Activated CD4-positive, alpha-beta T cell treated with anti-CD3 and anti-CD28 coated beads, Interleukin-2, amount 10 ng/mL, durations not matched to agents 7 days and 5 days (primary cell): ENCODE results near the gene SLC9A6. TPM values are rescaled to one million over a fixed set of nuclear protein-coding genes. Genes with fewer than 3 reads are reported as not detected.
A peak's percentile ranks its signal among the peaks of the same experiment; 100 is the strongest.

ENCODE experiments used
- CTCF ChIA-PET: fragments of 350-600 bp; sonication (Branson Sonifier 250); formaldehyde crosslinking; loops from one replicate; lab custom pipeline; 2021; ENCODE audit warnings: antibody characterized with exemption; lab: Charles Lee
- POLR2A ChIA-PET: fragments of 350-600 bp; sonication (Branson Sonifier 250); formaldehyde crosslinking; loops from one replicate; lab custom pipeline; 2021; ENCODE audit warnings: antibody characterized with exemption; lab: Charles Lee
- DNase-seq: peaks from one replicate; pipeline ENCODE4 v3.0.0-alpha.2; 2020
- H3K27ac Mint-ChIP-seq: one replicate; pipeline ENCODE4 v1.8.0; 2021; ENCODE audit warnings: mild to moderate bottlenecking, moderate library complexity, mixed read lengths
- H3K27me3 Mint-ChIP-seq: one replicate; pipeline ENCODE4 v1.8.0; 2021; ENCODE audit warnings: mixed read lengths
- H3K36me3 Mint-ChIP-seq: one replicate; pipeline ENCODE4 v1.8.0; 2021; ENCODE audit warnings: low read depth, mixed read lengths
- H3K4me1 Mint-ChIP-seq: one replicate; pipeline ENCODE4 v1.8.0; 2021; ENCODE audit warnings: mixed read lengths
- H3K4me3 Mint-ChIP-seq: one replicate; pipeline ENCODE4 v1.8.0; 2021; ENCODE audit warnings: mild to moderate bottlenecking, moderate library complexity, mixed read lengths
- H3K9me3 Mint-ChIP-seq: one replicate; pipeline ENCODE4 v1.8.0; 2021; ENCODE audit warnings: mixed read lengths
- total RNA-seq, 2 experiments: library from RNA; stranded (reverse); gene quantifications; one replicate each; pipeline ENCODE4 v1.2.3, GENCODE V29; 2021

SLC9A6 gene
- 10 to 100 TPM; 17.2 to 17.6 TPM for total RNA-seq

DNA sequence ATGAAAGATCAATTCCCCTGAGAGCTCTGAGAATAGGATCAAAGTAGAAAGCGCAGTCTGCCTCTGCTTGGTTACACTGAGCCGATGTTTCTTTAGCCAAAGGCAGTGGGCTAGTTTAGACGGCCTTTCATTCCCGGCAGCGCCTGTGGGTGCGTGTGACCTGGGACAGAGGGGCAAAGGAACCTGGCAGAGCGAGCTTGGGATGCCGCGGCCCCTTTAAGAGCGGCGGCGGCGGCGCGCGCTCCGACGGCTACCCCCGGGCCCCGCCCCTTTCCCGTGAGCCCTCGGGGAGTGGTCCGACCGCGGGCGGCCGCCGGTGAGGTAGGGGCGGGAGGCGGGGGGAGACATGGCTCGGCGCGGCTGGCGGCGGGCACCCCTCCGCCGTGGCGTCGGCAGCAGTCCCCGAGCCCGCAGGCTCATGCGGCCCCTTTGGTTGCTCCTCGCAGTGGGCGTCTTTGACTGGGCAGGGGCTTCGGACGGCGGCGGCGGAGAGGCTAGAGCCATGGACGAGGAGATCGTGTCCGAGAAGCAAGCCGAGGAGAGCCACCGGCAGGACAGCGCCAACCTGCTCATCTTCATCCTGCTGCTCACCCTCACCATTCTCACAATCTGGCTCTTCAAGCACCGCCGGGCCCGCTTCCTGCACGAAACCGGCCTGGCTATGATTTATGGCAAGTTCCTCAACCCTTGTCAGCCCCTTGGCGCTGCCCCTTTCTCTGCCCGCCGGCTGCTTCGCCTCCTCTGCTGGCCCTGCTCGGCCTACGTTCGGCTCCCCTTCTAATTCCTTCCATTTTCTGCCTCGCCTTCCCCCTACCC lies at the start of gene SLC9A6:
Gene SLC9A6 (plus strand): TSS at position 279 of the 816 bp plus-strand sequence. CDS start 224 bp downstream, at position 503.
- no peaks in the 10 kb centered on the region for H3K9me3 Mint-ChIP-seq
- POLR2A ChIA-PET = interaction anchor here (1.4 kb wide), 1 partner anchor 11 kb away, joined by 3 read pairs; the partner anchor contains the start of gene MMGT1
- H3K27ac Mint-ChIP-seq = peak within 1 kb of the TSS; percentile 89
- peak within 1 kb of the TSS; percentile 93 for H3K4me3 Mint-ChIP-seq
- H3K27me3 Mint-ChIP-seq = no peaks in the 10 kb centered on the region
- peaks cover 47% of the 10 kb centered on the region for H3K4me1 Mint-ChIP-seq
- CTCF ChIA-PET = interaction anchor here (2.5 kb wide), 1 partner anchor 11 kb away, joined by 13 read pairs; the partner anchor contains the start of gene MMGT1
- peak; percentile 64 for DNase-seq
- H3K36me3 Mint-ChIP-seq = peaks cover 4% of the 10 kb centered on the region

DNA sequence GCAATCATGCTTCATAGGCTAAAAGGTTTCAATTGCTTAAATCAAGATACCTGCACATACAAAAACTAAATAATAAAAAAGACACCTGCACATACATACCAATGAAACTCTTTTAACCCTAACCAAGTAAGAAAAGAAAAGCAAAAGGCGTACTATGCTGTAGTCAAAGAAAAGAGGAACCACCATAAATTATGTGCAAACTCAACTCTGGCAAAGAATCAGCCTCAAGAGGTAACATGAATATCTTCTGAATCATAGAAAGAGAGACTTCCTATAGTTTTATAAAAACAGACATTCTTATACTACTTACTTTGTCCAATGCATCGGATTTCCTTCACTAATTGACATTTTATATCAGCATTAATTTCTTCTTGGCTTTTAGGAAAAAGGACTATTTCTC lies 40.7 kb upstream of the SLC9A6 start:
- DNase-seq = no peak
- H3K27me3 Mint-ChIP-seq = no peaks in the 10 kb centered on the region
- ChIA-PET POLR2A (no interaction called here), CTCF (no interaction called here)
- H3K4me3 Mint-ChIP-seq = no peak overlapping the region
- H3K9me3 Mint-ChIP-seq = no peaks in the 10 kb centered on the region
- no peaks in the 10 kb centered on the region for H3K36me3 Mint-ChIP-seq
- H3K27ac Mint-ChIP-seq = no peak overlapping the region
- no peaks in the 10 kb centered on the region for H3K4me1 Mint-ChIP-seq

DNA sequence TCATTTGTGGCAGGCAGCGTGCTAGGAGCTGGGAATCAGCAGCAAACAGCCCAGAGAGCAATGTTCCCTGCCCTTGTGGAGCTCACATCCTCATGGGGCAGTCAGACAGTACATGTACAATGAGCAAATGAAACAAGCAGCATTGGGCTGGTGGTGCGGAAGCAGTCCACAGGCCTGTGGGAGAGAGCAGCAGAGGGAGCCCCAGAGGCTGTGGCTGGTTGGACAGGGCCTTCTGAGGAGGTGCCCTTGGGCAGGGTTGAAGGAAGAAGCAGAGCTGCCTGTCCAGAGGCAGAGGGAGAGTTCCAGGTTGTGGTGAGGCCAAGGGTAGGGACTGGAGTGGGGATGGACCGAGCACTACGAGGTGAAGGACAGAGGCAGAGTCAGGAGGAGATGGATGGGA lies 33.9 kb upstream of the SLC9A6 start:
- CTCF ChIA-PET = no interaction called here
- DNase-seq = no peak
- Mint-ChIP-seq H3K9me3 (no peaks in the 10 kb centered on the region), H3K27ac (no peak overlapping the region), H3K27me3 (no peaks in the 10 kb centered on the region), H3K36me3 (no peaks in the 10 kb centered on the region), H3K4me1 (no peaks in the 10 kb centered on the region), H3K4me3 (no peak overlapping the region)
- POLR2A ChIA-PET = no interaction called here

DNA sequence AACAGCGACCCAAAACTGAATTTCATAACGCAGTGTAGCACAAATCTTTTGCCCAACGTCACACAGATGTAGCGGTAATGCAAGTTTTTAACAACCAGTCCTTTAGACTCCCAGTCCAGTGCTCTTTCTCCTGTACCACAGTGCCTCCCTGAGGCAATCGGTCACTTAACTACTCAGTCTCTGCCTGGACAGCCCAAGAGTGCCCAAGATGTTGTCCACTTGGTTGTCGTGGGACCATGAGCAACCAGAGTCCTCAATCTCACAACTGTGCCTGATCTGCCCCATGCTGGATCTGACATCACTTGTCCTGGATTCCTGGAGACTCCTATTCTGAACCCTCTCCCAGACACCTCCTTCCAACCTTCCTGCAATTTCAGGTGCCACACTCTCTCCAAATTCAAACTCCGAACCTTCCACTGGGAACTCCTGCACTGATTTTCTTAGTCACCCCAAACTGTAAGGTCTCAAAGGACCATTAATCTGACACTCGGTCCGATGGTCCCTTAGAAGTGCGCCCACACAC lies 12.1 kb upstream of the SLC9A6 start:
- POLR2A ChIA-PET = no interaction called here
- peak; percentile 7 for DNase-seq
- peak overlapping the region; percentile 88 for H3K4me3 Mint-ChIP-seq
- no peaks in the 10 kb centered on the region for H3K36me3 Mint-ChIP-seq
- CTCF ChIA-PET = interaction anchor here (3.1 kb wide), 1 partner anchor 11 kb away, joined by 13 read pairs; the partner anchor contains the start of gene SLC9A6
- no peaks in the 10 kb centered on the region for H3K27me3 Mint-ChIP-seq
- H3K4me1 Mint-ChIP-seq = peaks cover 41% of the 10 kb centered on the region
- H3K27ac Mint-ChIP-seq = peak overlapping the region; percentile 98
- H3K9me3 Mint-ChIP-seq = no peaks in the 10 kb centered on the region

DNA sequence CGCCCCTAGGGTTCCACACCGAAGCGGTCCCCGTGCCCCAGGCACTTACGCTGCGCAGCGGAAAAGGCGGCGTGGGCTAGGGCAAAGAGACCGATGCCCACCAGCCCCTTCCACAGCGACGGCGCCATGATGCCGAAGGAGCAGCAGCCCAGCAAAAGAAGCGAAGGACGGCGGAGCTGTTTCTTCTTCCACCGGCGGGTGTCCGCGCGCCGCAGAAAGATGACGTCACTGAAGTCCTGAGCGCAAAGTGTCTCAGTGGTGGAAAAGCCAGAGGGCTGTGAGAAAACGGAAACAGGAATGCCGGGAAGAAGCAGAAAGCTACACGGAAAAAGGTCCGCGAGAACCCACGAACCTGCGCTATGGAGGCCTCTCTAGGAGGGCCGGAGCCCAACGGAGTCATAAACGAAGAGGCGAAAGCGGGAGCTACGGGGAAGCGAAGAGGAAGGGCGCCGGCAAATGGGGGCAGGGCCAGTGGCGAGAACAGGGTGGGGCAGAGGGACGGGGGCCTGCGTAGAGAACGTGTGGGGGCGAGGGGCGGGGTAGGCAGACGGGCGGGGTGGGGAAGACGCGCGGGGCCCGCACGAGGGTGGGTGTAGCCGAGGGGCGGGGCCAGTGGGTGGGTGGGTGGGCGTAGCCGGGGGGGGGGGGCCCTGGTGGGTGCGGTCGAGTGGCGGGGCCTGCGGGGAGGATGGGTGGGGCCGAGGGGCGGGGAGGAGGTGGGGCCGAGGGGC lies 11.5 kb upstream of the SLC9A6 start, which contains the start of gene MMGT1:
Gene MMGT1 (minus strand): TSS at position 441 of the 731 bp plus-strand sequence. CDS start 313 bp downstream, at position 128.
- no peaks in the 10 kb centered on the region for H3K9me3 Mint-ChIP-seq

DNA sequence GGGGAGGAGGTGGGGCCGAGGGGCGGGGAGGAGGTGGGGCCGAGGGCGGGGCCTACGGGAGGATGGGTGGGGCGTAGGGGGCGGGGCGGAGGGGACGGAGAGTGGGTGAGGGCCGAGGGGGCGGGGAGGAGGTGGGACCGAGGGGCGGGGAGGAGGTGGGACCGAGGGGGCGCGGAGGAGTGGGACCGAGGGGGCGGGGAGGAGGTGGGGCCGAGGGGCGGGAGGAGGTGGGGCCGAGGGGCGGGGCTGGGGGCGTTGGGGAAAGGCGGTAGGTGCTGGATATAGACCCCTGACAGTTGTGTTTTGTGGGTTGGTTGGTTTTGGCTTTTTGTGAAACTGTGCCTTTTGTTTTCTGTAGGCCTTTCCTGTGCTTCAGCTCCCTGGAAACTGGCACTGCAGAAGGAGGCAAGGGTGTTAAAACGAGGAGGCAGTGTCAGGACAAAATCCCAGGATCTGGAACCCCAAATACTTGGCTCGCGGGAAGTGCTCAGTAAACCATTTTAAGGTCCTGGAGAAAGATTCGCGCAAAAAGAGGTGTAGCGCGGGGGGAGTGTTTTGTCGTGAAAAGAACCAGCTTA lies 10.9 kb upstream of the SLC9A6 start:
- peak; percentile 69 for DNase-seq
- ChIA-PET CTCF (interaction anchor here (1.5 to 3.1 kb wide), 2 partner anchors 10 to 13 kb away, joined by 4 to 13 read pairs; partner anchors contain the start of gene SLC9A6), POLR2A (interaction anchor here (1.5 kb wide), 1 partner anchor 10 kb away, joined by 3 read pairs; no protein-coding TSS in a partner anchor)
- peak overlapping the region; percentile 82 for H3K27ac Mint-ChIP-seq
- no peaks in the 10 kb centered on the region for H3K9me3 Mint-ChIP-seq
- H3K36me3 Mint-ChIP-seq = no peaks in the 10 kb centered on the region
- peaks cover 42% of the 10 kb centered on the region for H3K4me1 Mint-ChIP-seq
- H3K4me3 Mint-ChIP-seq = peak overlapping the region; percentile 70
- no peaks in the 10 kb centered on the region for H3K27me3 Mint-ChIP-seq

More for the DNA sequence above, 11.5 kb upstream of the SLC9A6 start, which contains the start of gene MMGT1:
- no peaks in the 10 kb centered on the region for H3K27me3 Mint-ChIP-seq
- DNase-seq = peak; percentile 83
- H3K4me3 Mint-ChIP-seq = peak within 1 kb of the TSS; percentile 88
- H3K36me3 Mint-ChIP-seq = no peaks in the 10 kb centered on the region
- ChIA-PET POLR2A (interaction anchor here (1.5 kb wide), 1 partner anchor 11 kb away, joined by 3 read pairs; no protein-coding TSS in a partner anchor), CTCF (interaction anchor here (3.1 kb wide), 1 partner anchor 11 kb away, joined by 13 read pairs; the partner anchor contains the start of gene SLC9A6)
- peaks cover 42% of the 10 kb centered on the region for H3K4me1 Mint-ChIP-seq
- H3K27ac Mint-ChIP-seq = peak within 1 kb of the TSS; percentile 98

DNA sequence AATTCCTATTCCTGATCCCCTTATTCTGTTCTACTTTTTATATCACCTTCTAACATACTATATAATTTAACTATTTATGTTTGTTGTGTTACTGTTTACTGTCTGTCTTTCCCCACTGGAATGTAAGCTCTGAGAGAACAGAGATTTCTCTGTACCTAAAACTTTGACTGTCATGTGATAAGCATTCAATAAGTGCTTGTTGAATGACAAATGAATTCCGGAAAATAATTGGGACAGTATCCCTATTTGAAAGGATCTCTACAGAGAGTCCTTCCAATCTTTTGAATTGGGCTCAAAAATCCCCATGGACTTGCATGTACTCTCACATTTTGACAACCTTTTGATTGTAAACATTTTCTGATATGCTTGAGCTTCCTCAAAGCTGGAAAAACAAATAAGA lies 9.8 kb upstream of the SLC9A6 start:
- ChIA-PET CTCF (interaction anchor here (0.6 to 3.1 kb wide), 3 partner anchors 9 to 26 kb away, joined by 3 to 13 read pairs (median 4); partner anchors contain the start of gene SLC9A6), POLR2A (no interaction called here)
- no peak for DNase-seq
- H3K36me3 Mint-ChIP-seq = no peaks in the 10 kb centered on the region
- no peaks in the 10 kb centered on the region for H3K9me3 Mint-ChIP-seq
- H3K4me1 Mint-ChIP-seq = peaks cover 40% of the 10 kb centered on the region
- no peaks in the 10 kb centered on the region for H3K27me3 Mint-ChIP-seq
- H3K27ac Mint-ChIP-seq = no peak overlapping the region
- no peak overlapping the region for H3K4me3 Mint-ChIP-seq

DNA sequence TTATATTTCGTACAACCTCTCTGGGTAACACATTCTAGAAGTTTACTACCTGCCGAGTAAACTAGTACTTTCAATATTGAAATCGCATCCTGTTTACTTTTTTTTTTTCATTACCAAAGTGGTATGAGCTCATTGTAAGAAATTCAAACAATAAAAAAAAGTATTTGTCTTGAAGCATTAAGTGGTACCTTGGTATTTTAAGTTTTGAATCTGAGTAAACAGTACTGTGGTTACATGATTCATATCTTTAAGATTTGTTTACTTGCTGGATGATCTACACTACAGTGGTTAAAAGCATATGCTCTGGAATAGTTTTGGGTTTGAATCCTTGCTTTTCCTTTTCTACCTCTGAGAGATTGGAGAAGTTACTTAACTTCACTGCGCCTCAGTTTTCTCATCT lies 7.6 kb upstream of the SLC9A6 start:
- H3K36me3 Mint-ChIP-seq = no peaks in the 10 kb centered on the region
- DNase-seq = no peak
- H3K4me1 Mint-ChIP-seq = peaks cover 35% of the 10 kb centered on the region
- ChIA-PET POLR2A (no interaction called here), CTCF (no interaction called here)
- no peaks in the 10 kb centered on the region for H3K9me3 Mint-ChIP-seq
- no peak overlapping the region for H3K4me3 Mint-ChIP-seq
- H3K27me3 Mint-ChIP-seq = no peaks in the 10 kb centered on the region
- no peak overlapping the region for H3K27ac Mint-ChIP-seq

DNA sequence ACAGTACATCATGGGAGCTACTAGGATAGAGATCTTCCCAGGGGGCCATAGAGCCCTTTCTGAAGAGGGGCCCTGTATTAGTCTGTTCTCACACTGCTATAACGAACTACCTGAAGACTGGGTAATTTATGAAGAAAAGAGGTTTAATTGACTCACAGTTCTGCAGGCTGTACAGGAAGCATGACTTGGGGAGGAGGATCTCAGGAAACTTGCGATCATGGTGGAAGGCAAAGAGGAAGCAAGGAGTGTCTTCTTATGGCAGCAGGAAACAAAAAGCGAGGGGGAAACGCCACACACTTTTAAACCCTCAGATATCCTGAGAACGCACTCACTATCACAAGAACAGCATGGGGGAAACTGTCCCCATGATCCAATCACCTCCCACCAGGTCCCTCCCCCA lies 4.2 kb upstream of the SLC9A6 start:
- Mint-ChIP-seq H3K36me3 (no peaks in the 10 kb centered on the region), H3K4me3 (no peak overlapping the region), H3K27ac (no peak overlapping the region), H3K27me3 (no peaks in the 10 kb centered on the region), H3K4me1 (peaks cover 45% of the 10 kb centered on the region), H3K9me3 (no peaks in the 10 kb centered on the region)
- ChIA-PET CTCF (no interaction called here), POLR2A (no interaction called here)
- DNase-seq = no peak

DNA sequence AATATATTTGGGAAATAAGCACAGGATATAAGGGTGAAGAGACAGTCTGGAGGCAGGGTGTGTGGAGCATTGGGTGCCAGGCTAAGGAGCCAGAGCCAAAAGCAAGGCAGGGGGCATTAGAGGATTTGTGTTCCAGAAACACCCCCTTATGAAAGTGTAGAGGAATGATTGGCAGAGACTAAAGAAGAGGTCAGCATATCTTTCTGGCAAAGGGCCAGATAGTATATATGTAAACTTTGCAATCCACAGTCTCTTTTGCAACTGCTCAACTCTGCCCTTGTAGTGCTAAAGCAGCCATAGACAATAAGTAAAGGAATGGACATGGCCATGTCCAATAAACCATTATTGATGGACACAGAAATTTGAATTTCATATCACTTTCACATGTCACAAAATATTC lies 3.6 kb upstream of the SLC9A6 start:
- Mint-ChIP-seq H3K4me3 (no peak overlapping the region), H3K9me3 (no peaks in the 10 kb centered on the region), H3K36me3 (no peaks in the 10 kb centered on the region), H3K4me1 (peaks cover 47% of the 10 kb centered on the region), H3K27me3 (no peaks in the 10 kb centered on the region), H3K27ac (no peak overlapping the region)
- POLR2A ChIA-PET = no interaction called here
- no peak for DNase-seq
- CTCF ChIA-PET = no interaction called here

DNA sequence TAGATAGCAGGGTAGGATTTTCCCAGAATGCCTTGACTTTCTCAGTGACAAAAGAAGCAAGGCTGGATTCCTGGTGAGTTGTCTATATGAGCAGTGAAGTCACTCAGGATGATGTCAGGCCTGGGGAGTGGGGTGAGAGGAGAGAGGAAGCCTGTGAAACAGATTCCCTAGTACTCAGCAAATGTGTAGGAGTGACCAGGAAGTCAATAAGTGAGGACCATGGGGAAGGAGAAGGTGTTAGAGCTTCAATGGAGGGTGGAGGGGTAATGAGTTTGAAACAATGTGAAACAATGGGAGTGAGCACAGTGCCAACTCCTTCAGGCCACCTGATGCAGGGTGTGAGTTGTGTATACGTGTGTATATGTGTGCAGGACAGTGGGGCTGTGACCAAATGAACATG lies 2.4 kb upstream of the SLC9A6 start:
- H3K9me3 Mint-ChIP-seq = no peaks in the 10 kb centered on the region
- CTCF ChIA-PET = no interaction called here
- POLR2A ChIA-PET = no interaction called here

DNA sequence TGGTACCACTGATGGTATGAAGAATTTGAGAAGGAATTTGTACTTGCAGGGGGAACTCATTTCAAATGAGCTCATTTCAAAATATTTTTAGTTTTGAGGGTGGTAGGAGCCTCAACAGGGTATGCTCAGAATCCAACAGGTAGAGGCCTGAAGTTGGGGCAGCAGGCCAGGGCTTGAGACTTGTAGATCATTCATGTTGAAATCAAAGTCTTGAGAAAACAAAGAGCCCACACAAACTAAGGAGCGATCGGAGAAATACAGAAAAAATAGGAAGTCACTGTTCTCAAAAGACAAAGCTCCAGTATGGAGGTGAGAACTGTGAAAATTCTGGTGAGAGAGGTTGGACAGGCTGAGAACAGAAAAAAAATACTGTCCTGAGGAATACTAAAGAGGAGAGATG lies 979 bp upstream of the SLC9A6 start:
- ChIA-PET POLR2A (interaction anchor here (1.4 kb wide), 1 partner anchor 10 kb away, joined by 3 read pairs; the partner anchor contains the start of gene MMGT1), CTCF (interaction anchor here (0.7 to 2.5 kb wide), 2 partner anchors 10 to 62 kb away, joined by 3 to 13 read pairs; partner anchors contain the start of gene MMGT1)
- no peak for DNase-seq
- Mint-ChIP-seq H3K4me3 (peak overlapping the region; percentile 93), H3K27me3 (no peaks in the 10 kb centered on the region), H3K36me3 (no peaks in the 10 kb centered on the region), H3K9me3 (no peaks in the 10 kb centered on the region), H3K4me1 (peaks cover 44% of the 10 kb centered on the region), H3K27ac (peak overlapping the region; percentile 83)

More for the DNA sequence above, 2.4 kb upstream of the SLC9A6 start:
- peaks cover 45% of the 10 kb centered on the region for H3K4me1 Mint-ChIP-seq
- no peaks in the 10 kb centered on the region for H3K27me3 Mint-ChIP-seq
- peak overlapping the region; percentile 93 for H3K4me3 Mint-ChIP-seq
- DNase-seq = no peak
- no peaks in the 10 kb centered on the region for H3K36me3 Mint-ChIP-seq
- H3K27ac Mint-ChIP-seq = peak overlapping the region; percentile 83
